Osteocyte (in vitro differentiated cells): Measurements from ENCODE around the gene TFAP2B. TPM values are rescaled to one million over a fixed set of nuclear protein-coding genes. Genes with fewer than 3 reads are reported as not detected.
A peak's percentile ranks its signal among the peaks of the same experiment; 100 is the strongest.

Source experiments
- DNase-seq: peaks from one replicate; pipeline ENCODE4 v3.0.0; 2021; ENCODE audit warnings: mixed read lengths; ENCODE audit not compliant: unreplicated experiment; ENCODE audit errors: extremely low spot score
- H3K27ac Mint-ChIP-seq: one replicate; pipeline ENCODE4 v1.8.0; 2021; ENCODE audit warnings: mild to moderate bottlenecking, mixed read lengths; ENCODE audit not compliant: unreplicated experiment
- H3K27me3 Mint-ChIP-seq: one replicate; pipeline ENCODE4 v1.8.0; 2021; ENCODE audit warnings: mixed read lengths; ENCODE audit not compliant: unreplicated experiment
- H3K36me3 Mint-ChIP-seq: one replicate; pipeline ENCODE4 v1.8.0; 2021; ENCODE audit warnings: mixed read lengths; ENCODE audit not compliant: unreplicated experiment
- H3K4me1 Mint-ChIP-seq: one replicate; pipeline ENCODE4 v1.8.0; 2021; ENCODE audit warnings: mixed read lengths; ENCODE audit not compliant: unreplicated experiment
- H3K4me3 Mint-ChIP-seq: one replicate; pipeline ENCODE4 v1.8.0; 2021; ENCODE audit warnings: mild to moderate bottlenecking, moderate library complexity, mixed read lengths; ENCODE audit not compliant: unreplicated experiment
- H3K9me3 Mint-ChIP-seq: one replicate; pipeline ENCODE4 v1.8.0; 2021; ENCODE audit warnings: mixed read lengths; ENCODE audit not compliant: unreplicated experiment
- total RNA-seq: library from RNA; stranded (reverse); gene quantifications from 2 replicates; pipeline ENCODE4 v1.2.1, GENCODE V29; 2021
- TF ChIP-seq, protein P1 (sequence below): fragments of 200-600 bp; sonication (generic); IDR thresholded peaks from 2 replicates; pipeline ENCODE4 v1.5.0; 2021; ENCODE audit warnings: antibody characterized with exemption, mild to moderate bottlenecking, moderate library complexity

Gene TFAP2B
- total RNA-seq, 1 donor from 2014 or later, result 26.4 TPM

DNA sequence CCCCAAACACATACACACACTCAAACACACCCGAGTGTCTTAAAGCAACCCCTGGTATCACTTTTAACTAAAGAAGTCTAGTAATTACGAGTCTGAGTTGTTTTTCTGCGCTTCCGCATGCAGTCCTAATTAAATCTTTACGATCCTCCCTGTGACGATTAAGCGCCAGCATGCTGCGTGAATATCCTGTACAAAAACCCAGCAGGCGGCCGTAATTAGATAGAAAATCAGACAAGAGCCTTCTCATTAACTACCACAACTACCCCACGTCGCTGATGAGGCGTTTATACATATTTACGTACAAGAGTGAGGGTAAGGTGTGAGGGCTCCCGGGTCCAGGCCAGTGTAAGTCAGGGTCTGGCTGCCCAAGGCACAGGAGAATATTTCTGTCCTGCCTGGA is 8.1 kb downstream of the TFAP2B start:
- Mint-ChIP-seq H3K27ac (peak overlapping the region; percentile 99), H3K4me3 (peak overlapping the region; percentile 85), H3K27me3 (no peaks in the 10 kb centered on the region), H3K9me3 (no peaks in the 10 kb centered on the region), H3K36me3 (peaks cover 19% of the 10 kb centered on the region), H3K4me1 (peaks cover 68% of the 10 kb centered on the region)
- DNase-seq, result no peak
- TF ChIP-seq, protein P1, sequence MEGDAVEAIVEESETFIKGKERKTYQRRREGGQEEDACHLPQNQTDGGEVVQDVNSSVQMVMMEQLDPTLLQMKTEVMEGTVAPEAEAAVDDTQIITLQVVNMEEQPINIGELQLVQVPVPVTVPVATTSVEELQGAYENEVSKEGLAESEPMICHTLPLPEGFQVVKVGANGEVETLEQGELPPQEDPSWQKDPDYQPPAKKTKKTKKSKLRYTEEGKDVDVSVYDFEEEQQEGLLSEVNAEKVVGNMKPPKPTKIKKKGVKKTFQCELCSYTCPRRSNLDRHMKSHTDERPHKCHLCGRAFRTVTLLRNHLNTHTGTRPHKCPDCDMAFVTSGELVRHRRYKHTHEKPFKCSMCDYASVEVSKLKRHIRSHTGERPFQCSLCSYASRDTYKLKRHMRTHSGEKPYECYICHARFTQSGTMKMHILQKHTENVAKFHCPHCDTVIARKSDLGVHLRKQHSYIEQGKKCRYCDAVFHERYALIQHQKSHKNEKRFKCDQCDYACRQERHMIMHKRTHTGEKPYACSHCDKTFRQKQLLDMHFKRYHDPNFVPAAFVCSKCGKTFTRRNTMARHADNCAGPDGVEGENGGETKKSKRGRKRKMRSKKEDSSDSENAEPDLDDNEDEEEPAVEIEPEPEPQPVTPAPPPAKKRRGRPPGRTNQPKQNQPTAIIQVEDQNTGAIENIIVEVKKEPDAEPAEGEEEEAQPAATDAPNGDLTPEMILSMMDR, result no peak

DNA sequence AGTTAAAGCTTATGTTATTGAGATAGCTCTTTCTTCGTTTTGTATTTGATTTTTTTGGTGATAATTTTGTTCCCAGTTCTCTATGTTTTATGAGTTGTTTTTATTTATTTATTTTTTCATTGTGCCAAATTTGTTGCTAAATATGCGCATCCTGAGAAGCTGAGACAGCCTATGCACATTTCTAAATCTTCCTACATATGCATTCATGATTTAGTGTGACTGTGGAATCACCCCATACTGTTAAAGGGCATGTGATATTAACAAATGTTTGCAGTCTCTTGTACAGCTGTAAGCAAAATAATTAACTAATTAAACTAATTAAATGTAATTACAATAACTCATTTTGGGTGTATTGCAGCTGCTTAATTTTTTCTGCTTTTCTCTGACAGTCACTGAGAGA is 10.4 kb downstream of the TFAP2B start:
- Mint-ChIP-seq H3K4me1 (peaks cover 60% of the 10 kb centered on the region), H3K27ac (peak overlapping the region; percentile 92), H3K27me3 (no peaks in the 10 kb centered on the region), H3K4me3 (no peak overlapping the region), H3K36me3 (peaks cover 26% of the 10 kb centered on the region), H3K9me3 (no peaks in the 10 kb centered on the region)
- no peak for DNase-seq
- TF ChIP-seq, protein P1, result no peak

GRCh38 chr6:50829898-50830444 is 11.3 kb downstream of the TFAP2B start:
- peaks cover 21% of the 10 kb centered on the region for H3K36me3 Mint-ChIP-seq
- no peaks in the 10 kb centered on the region for H3K27me3 Mint-ChIP-seq
- peak overlapping the region; percentile 15 for H3K4me3 Mint-ChIP-seq
- TF ChIP-seq, protein P1, result no peak
- H3K9me3 Mint-ChIP-seq, result no peaks in the 10 kb centered on the region
- DNase-seq, result no peak
- peaks cover 53% of the 10 kb centered on the region for H3K4me1 Mint-ChIP-seq
- peak overlapping the region; percentile 92 for H3K27ac Mint-ChIP-seq

DNA sequence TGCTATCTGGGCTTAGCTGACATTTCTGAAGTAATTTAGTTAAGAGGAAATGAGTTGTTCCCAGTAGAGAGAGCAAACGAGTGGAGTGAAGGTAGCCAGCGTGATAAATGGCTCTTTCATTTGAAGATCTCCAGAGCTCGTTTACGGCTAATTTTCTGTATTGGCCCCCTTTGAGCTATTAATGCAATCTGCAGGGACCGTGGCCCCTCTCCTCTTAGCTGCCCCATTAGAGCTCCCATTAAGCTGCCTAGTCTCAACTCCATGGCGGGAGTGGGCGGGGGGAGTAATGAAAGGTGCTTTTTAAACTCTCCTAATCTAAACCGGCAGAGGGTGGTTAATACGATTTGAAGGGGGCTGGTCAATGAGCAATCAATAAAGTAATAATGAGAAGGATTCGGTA is 12.5 kb downstream of the TFAP2B start:
- H3K4me1 Mint-ChIP-seq, result peaks cover 41% of the 10 kb centered on the region

DNA sequence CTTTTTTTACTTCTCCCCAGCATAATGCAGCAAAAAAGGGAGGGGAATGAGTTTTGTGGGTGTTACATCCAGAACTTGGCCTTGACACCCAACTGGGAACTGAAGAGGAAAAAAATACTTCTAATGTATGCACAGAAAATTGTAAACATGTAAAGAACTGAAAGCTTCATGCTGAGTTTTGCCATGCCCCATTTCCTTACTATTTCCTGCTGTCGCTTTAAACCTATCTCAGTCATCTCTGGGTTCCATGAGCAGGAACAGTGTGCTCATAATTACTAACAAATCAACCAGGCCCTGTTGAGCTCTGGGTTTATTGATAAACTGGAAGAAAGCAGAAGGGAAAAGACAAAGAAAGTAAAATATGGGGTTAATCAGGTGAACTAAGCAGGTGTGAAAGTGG is 14.2 kb downstream of the TFAP2B start:
- Mint-ChIP-seq H3K4me1 (peaks cover 24% of the 10 kb centered on the region), H3K27me3 (no peaks in the 10 kb centered on the region), H3K9me3 (no peaks in the 10 kb centered on the region), H3K4me3 (no peak overlapping the region), H3K27ac (no peak overlapping the region), H3K36me3 (peaks cover 41% of the 10 kb centered on the region)
- DNase-seq, result no peak
- TF ChIP-seq, protein P1, result no peak

More for the DNA sequence above, 12.5 kb downstream of the TFAP2B start:
- DNase-seq, result no peak
- no peak overlapping the region for H3K27ac Mint-ChIP-seq
- H3K9me3 Mint-ChIP-seq, result no peaks in the 10 kb centered on the region
- TF ChIP-seq, protein P1, result no peak
- no peak overlapping the region for H3K4me3 Mint-ChIP-seq
- no peaks in the 10 kb centered on the region for H3K27me3 Mint-ChIP-seq
- peaks cover 23% of the 10 kb centered on the region for H3K36me3 Mint-ChIP-seq
